G401.6 (cell line): ENCODE data around the gene INPP5K.
"Not testable (repeated sequence)": the region's sequence is repeated elsewhere in the genome, so short reads cannot be mapped to it uniquely, and the experiment has no call there.

Experiments
- FAIRE-seq: peaks from 2 replicates; lab custom pipeline; 2012; peaks lifted over from hg19 to GRCh38; lab: Jason Lieb, UNC

The INPP5K gene

DNA sequence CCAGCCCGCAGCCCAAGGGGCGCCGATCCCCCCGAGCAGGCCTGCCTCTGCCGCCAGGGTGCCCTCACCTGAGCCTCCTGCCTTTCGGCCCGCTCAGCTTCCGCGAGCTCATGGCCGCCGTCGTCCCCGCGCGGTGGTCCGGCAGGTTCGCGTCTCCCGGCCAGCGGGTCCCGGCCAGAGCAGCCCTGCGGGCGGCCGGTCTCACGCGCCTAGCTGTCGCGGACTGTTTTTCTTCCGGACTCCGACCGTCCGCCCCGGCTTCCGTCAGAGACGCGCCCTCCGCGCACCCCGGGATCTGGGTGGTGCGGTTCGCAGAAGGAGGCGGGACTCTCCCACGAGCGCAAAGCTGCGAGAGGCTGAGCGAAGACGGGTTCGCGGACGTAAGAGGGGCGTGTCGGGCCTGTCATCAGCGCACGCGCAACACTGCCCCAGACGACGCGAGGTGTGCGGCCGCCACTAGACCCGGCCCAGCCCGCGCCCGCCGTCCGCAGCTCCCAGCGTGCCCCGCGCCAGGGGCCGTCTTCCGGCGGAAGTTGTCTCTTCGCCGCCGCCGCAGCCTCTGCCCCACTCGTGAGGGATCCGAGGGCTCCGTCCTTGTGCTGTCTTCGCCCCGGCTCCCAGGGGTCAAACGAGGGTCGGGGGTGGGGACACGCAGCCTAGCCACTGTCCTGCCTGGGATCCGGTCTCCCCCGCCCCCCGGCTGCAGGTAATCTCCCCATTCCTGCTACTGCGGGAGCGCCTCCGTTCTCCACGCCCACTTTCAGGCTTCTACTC, at the start of gene INPP5K:
TSS of gene INPP5K (minus strand) at position 225 of the 774 bp plus-strand sequence. CDS start at position 112, 113 bp downstream.
- peak; percentile 93 for FAIRE-seq

DNA sequence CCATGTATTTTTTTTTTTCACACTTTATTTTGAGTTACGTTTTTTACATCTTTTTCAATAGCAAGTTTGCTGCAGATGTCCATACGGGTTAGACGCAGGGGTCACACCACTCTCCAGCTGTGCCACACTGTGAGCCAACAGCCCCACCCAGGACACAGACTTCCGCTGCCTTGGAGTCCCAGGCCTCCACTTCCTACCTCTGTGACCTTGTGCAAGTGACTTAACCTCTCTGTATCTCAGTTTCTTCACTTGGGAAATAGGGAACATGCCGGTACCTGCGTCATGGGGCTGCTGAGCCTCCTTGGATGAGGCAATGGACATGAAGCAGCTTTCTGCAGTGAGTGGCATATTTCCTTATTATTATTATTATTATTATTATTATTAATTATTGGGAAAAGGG, 49.5 kb upstream of the INPP5K start:
- no peak for FAIRE-seq

DNA sequence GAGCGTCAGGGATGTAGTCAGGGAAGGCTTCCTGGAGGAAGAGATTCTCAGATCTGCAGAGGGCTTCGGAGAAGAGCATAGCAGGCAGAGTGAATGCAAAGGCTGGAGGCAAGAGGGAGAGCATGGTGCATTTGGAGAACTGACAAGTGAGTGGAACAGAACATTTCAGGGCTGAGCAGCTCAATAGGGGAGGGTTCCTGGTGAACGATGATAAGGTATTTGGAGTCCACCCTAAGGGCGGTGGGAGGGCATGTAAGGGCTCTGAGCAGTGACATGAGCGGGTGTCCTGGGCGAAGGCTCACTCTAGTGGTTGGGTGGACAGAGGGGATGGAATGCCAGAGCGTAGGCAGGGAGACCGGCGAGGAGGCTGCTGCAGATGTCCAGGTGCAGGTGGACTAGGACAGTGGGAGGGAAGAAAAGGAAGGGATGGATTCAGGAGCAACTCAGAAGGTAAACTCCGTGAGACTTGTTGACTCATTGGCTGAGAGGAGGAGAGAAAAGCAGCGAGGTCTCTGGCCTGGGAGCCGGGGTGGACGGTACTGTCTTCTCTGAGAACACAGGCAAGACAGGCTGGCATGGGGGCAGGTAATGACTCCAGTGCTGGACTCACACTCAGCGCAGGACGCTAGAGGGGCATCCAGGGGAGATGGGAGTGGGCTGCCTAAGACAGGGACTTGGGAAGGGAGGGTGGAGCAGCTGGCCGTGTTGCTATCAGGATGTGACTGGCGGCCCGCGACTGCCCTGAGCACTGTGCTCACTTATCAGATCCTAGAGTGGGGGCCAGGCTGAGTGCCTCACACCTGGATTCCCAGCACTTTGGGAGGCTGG, 47.6 kb upstream of the INPP5K start:
- FAIRE-seq, result no peak

DNA sequence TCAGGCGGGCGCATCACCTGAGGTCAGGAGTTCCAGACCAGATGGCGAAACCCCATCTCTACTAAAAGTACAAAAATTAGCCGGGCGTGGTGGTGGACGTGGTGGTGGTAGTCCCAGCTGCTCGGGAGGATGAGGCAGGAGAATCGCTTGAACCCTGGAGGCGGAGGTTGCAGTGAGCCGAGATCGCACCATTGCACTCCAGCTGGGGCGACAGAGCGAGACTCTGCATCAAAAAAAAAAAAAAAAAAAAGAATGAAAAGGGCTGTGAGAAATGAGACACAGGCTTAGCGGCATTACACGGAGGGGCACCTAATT, 47.0 kb upstream of the INPP5K start:
- not testable (repeated sequence) for FAIRE-seq

DNA sequence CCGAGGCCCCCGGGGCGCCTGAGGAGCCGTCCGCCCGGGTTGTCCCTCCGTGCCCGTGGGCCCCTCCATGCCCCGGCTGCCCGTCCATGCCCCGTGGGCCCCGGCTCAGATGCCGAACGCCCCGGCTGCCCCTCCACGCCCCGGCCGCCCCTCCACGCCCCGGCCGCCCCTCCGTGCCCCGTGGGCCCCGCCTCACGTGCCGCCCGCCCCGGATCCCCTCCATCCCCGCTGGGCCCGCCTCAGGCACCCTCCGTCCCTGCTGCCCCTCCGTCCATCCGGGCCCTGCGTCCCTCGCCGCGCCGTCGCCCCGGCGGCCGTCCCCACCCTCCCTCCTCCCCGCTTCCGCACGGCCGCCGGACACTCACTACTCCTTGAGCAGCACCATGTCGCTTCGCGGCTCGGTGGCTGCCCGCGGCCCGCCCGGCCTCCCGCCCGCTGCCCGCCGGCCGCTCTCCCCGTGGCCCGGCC, 45.8 kb upstream of the INPP5K start:
- FAIRE-seq, result no peak

DNA sequence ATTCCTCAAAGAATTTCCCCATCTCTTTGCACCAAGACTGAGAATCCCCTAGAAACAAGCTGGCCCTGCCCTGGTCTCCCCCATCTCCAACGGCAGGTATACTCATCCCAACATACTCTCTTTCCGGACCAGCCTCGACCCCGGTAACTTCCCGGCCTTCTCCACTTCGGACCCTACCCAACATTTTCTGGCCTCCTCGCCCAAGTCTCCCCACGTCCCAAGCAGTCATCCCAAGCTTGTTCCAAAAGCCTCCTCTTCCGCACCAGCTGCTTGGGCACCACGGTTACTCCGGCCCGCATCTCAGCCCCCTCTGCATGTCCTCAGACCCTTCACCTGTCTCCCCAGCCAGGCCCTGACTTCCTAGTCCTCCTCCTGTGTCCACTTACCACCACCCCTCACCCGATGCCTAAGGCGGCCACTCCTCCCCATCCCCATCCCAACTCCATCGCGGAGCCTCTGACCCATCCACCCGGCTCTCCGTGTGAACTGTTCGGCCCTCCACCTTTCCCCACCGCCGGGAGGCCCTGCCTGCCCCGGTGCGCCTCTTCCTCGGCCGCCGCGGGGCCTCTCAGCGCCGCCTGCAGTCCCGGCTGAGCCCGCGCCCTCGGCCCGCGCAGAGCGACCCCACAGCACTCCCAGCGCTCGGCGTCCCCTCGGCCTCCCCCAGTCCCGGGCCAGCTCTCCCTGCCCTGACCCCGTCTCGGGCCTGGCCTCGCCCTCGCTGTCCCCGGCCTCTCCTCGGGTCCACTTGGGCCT, 45.2 kb upstream of the INPP5K start:
- FAIRE-seq, result no peak

DNA sequence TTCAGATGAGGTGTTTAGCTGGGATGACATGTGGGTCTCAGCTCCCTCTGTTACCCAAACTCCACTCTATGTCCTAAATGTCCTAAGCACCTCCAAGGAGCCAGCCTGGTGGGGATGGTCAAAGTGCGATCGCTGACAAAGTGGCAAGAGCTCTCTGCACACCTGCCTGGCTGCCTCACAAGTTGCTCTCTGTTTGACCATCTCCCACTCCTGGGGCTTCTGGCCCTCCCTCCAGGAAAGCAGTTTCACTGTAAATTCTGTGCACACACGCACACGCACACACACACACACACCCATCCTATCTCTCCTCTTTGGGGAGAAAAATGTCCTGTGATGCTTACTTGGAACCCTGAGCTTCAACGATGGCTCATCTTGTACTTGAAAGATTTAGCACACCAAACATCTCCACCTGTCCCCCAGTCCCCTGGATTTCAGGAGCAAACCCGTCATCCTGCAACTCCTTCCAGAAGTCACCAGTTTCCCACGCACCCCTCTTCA, 44.5 kb upstream of the INPP5K start:
- FAIRE-seq, result no peak

DNA sequence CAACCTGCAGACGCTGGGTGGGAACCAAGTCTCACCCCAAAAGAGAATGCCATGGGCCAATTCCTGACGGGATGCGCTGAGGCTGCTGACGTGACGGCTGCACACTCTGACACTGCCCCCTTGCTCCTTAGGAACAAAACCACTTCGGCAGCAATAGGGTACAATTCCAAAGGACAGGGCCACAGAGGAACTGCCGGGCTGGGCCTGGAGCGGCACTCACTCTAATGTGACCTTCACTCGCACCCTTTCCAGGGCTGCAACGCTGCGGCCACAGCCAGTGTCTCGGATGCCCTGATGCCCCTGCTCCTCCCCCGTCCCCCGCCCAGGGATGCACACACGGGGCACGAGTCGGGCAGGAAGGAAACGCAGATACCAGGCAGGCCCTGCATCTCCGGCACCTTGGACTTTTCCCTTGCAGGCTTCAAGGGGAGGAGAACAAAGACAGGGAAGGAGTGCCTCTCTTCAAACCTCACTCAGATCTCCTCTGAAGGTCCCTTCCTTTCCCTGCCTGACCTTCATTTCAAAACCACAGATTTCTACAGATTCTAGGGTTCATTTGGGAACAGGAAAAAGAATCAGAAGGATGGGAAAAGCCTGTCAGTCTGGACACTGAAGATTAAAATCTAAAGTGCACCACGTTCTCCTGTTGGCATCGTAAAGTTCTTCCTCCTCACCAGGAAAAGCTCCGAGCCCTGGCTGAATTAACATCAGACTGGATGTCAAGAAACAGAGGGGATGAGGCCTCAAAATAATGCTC, 43.9 kb upstream of the INPP5K start:
- no peak for FAIRE-seq

DNA sequence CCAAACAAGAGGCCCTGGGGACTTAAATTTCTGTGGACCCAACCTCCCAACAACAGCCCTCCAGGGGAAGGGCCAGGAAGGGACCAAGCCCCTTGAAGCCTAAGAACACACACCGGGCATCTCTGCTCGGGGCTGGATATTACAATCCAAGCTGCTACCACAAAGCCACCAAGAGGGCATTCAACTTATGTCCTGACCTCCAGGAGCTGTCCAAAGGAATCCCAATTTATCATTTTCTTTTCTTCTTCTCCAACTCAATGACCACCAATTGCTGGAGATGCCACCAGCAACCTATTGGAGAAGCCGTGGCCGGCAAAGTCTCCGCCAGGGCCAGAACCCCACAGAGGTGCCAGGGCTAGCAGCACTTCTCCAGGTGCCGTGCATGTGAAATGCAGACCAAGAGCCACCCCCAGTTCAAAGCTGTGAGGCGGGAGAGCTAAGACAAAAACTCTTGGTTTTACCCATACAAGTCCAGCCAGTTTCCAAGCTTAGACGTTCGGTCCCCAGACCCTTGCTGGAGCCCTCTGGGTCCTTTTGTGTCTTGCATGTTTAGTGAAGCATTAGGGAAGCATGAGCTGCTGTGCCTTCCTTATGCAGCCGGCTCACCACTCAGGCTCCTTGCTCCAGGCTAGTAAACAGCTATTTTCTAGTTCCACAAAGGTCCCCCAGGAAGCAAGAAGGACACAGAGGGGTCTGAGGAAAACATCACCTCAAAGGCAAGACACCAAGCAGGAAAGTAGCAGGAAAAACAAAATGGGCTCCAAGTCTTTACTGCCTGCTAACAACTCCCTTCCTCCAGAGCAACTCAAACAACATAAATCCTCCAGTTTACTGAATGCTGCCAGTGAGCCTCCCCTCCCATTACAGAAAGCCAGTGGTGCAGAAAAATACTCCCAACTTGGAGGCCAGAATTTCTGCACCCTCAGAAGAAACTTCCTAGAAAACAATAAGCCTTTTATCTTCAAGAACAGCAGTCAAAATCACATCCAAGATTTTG, 42.9 kb upstream of the INPP5K start:
- FAIRE-seq, result no peak

DNA sequence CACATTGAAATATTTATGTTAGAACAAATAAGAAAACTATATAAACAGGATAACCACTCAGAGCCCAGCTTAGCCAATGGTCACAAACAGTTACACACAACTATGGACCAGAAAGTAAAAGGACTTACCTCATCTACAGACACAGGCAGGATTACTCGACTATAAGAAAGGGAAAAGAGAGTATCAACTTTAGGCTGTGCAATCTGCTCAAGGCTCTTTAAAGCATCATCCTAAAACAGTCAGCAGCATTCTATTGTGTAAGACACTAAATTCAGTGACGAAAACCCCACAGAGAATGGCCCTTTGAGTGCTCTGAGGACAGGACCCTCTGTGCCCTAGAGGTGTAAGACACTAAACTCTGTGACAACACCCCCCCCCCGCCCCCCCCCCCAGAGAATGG, 42.0 kb upstream of the INPP5K start:
- no peak for FAIRE-seq

DNA sequence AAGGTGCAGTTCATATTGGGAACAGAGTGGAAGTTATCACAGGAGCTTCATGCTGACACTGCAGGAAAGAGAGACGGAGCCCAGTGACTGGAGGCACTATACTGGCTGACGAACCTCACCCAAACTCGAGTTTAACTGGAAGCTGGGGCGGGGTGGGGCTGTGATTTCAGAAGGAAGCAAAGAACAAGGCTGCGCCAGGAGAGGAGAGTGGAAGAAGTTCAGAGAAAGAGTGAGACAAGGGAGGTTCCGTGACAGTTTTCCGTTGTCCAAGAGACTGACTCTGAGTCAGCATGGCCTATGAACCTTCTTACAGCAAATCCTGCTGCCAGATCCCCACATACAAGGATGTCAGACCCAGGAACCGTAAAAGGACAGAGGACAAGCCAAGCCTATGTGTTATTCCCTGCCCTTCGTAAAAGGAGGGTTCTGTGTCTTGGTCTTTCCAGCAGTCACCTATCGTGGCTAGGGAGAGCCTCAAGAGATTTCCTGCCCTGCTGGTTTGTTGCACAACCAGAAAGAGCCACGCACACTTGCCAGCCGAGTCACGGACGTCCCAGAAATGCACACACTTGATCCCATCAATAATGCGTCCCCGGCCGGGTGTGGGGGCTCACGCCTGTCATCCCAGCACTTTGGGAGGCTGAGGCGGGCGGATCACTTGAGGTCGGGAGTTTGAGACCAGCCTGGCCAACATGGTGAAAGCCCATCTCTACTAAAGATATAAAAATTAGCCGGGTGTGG, 41.1 kb upstream of the INPP5K start:
- no peak for FAIRE-seq

DNA sequence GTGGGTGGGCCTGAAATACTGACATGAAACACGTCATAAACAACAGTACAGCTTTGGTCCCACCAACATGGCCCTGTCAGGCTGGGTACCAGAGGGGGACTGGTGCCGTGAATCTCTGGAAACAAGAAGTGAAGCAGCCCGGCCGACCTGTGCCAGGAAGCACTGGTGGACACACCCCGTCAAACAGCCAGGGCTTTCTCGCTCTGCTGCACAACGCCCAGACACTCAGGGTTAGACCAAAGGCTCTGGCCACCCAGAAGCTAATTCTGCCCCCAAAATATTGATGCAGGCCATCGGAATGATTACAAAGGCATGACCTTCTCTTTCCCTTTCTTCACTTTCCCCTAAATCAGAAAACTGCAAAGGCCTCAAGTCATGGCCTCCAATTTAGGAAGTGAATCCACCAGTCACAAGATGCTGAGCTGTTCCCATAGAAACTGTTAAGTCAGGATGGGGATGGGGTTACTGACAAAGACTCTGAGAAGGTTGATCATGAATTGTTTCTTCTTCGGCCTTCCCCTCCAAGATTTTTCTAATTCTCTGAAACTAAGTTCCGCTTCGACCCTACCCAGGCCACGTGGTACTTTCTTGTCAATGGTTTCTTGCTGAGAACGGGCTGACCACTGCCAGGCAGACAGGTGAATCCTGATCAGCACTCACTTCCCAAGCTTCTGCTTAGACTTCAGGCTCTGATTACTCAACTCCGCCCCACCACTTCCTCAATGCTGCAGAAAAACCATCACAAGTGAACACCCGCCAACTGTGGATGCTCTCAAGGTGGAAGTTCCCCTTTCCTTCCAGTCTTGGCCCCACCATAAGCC, 39.4 kb upstream of the INPP5K start:
- no peak for FAIRE-seq

DNA sequence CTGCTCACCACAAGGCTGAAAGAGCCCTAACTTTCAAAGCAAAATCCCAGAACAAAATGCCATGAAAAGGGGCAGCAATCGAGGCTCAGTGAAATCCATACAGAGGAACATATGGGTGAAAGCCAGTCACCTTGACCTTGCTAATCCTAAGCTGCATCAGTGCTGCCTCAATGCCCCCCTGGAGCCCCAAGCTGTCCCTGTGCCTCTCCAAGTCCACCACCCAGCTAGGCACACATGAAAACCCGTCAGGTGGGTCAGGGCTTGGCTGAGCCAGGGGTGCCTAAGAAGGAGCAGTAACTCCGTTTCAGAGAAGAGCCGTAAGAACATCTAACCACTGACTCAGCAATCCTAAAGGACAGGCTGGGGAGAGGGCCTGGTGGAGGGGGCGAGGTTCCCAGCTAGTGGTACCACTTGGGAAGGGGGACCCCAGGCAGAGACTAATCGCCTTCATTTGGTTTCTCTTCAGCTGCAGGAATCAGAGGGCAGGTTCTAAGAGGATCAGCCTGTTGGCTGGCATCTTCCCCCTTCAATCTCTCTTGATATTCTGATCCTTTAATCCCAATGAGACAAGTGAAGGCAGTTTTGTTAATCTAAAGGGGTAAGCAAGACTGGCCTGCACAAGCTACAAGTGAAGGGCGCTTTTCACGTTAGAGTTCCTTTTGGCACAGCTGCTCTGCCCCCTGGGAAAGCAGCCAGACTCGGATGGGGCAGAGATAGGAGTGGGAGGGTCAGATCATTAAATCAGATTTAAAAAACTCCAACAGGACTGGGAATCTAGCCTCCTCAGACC, 38.5 kb upstream of the INPP5K start:
- FAIRE-seq, result no peak

DNA sequence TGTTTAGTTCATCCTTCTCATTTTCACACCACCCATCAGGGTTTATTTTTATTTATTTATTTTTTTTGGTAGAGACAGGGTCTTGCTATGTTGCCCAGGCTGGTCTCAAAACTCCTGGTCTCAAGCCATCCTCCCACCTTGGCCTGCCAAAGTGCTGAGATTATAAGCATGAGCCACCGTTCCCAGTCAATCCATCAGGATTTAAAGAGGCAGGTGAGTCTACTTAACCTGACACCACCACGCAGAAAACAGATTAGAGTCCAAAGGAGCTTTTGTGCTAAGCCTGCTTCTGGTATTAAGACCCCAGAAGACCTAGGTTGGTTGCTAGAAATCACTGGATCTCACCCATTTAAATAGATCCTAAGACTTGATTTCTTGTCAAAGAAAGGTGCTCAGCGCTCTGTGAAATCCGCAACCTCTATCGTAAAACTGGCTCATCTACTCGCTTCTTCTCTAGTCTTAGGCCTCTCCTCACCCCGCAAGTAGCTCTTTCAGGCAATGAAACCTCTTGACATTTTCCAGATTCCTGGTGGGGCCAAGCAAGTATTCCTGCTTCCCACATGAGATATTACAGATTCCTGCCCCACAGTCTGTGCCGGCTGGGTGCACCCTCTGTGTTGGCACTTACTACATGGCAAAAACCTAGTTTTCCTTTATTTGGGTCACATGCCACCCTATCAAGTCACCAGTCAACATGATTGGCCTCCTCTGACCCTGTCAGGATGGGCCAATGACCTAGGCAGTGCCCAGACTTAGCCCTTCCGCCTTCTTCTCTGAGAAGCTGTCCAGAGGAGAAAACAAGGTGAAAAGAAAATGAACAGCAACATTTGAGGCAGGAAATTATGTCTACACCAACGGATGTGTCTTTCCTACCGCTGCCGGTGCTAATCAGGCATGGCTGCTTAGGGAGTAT, 37.2 kb upstream of the INPP5K start:
- no peak for FAIRE-seq

DNA sequence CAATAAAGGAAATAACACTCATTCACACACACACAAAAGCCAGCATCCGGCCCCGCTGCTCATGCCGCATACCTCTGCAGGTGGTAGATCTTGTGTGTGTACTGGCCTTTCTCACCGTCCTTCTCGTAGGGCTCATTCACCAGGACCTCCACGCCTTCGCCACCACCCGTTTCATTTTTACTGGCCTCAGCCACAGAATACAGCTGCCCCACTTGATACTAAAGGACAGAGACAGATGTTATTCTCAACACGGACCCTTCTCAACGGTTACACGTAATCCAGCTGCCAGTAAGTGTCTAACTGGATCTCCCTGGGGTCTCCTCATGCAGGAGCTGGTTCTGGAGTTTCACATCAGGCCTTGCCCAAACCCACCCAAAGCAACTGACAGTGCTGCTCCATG, 36.5 kb upstream of the INPP5K start:
- no peak for FAIRE-seq

DNA sequence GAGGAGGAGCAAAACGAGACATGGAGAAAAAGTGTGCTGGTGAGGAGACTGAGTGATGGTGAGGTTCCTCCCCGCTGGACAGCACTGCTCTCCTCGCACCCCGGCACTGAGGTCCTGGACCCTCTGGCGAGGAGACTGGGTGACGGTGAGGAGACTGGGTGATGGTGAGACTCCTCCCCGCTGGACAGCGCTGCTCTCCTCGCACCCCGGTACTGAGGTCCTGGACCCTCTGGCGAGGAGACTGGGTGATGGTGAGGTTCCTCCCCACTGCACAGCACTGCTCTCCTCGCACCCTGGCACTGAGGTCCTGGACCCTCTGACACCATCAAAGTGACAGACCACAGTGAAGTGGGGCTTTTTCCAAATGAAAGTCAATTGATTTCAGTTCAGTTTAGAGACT, 35.3 kb upstream of the INPP5K start:
- no peak for FAIRE-seq

DNA sequence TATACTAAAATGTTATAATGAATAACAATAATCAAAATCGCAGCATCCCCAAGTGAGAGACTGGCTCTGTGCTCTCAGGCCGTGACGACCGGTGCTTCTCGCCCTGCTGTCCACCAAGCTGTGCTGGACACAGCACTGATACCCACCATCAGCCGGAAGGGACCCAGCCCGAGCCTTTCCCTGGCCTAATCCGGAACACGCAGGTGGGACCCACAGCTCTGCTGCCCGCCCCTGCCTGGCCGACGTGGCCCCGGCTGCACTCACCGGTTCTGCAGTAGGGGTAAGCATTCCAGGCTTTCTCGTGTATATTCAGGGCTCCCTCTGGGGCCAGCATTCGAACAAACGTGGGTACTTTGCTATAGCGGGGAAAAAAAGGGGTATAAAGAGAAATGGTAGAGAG, 31.6 kb upstream of the INPP5K start:
- FAIRE-seq, result no peak
